Fibroblast of lung (primary cell): ENCODE results near the gene CLEC16A. TPM values are rescaled to one million over a fixed set of nuclear protein-coding genes. Genes with fewer than 3 reads are reported as not detected.

Experiments
- DNase-seq, 2 donors: peaks; one replicate each; pipeline versions ENCODE4 v3.0.0 to v3.0.0-alpha.2; 2010; ENCODE audit warnings: low read depth in 2 of 2
- H2AFZ ChIP-seq: 2 replicates; pipeline ENCODE4 v1.5.1; 2012; ENCODE audit warnings: low read length, control low read depth, inconsistent platforms
- H3K27ac ChIP-seq: 2 replicates; pipeline ENCODE4 v1.5.1; 2011; ENCODE audit warnings: low read length, control low read depth; ENCODE audit not compliant: insufficient read depth
- H3K27me3 ChIP-seq: 2 replicates; pipeline ENCODE4 v1.5.1; 2011; ENCODE audit warnings: mild to moderate bottlenecking, low read length; ENCODE audit not compliant: control insufficient read depth, insufficient read depth
- H3K36me3 ChIP-seq: 2 replicates; pipeline ENCODE4 v1.5.1; 2011; ENCODE audit warnings: low read length; ENCODE audit not compliant: control insufficient read depth, insufficient read depth
- H3K4me1 ChIP-seq: 2 replicates; pipeline ENCODE4 v1.5.1; 2011; ENCODE audit warnings: low read length; ENCODE audit not compliant: control insufficient read depth, insufficient read depth; ENCODE audit errors: extremely low read depth
- H3K4me2 ChIP-seq: 2 replicates; pipeline ENCODE4 v1.5.1; 2011; ENCODE audit warnings: low read length, control low read depth; ENCODE audit not compliant: insufficient read depth; ENCODE audit errors: extremely low read depth
- H3K4me3 ChIP-seq, 4 experiments: fragments of 200-600 bp in 1 of 4; sonication (generic) in 1 of 4; replicated peaks in 1 of 4; 2 replicates each; pipeline ENCODE4 v1.5.1; 2011 to 2016; ENCODE audit warnings: low read length in 4 of 4, low read depth in 3 of 4, mild to moderate bottlenecking in 3 of 4, control low read depth in 2 of 4, inconsistent platforms in 1 of 4, mixed read lengths in 1 of 4; ENCODE audit not compliant: insufficient read depth in 1 of 4; ENCODE audit errors: control extremely low read depth in 1 of 4
- H3K79me2 ChIP-seq: 2 replicates; pipeline ENCODE4 v1.5.1; 2012; ENCODE audit warnings: mild to moderate bottlenecking, low read length, inconsistent platforms; ENCODE audit not compliant: control insufficient read depth, insufficient read depth
- H3K9ac ChIP-seq: 2 replicates; pipeline ENCODE4 v1.5.1; 2011; ENCODE audit warnings: mild to moderate bottlenecking, low read length, control low read depth; ENCODE audit not compliant: insufficient read depth
- H3K9me3 ChIP-seq: 2 replicates; pipeline ENCODE4 v1.5.1; 2012; ENCODE audit warnings: low read depth, low read length; ENCODE audit not compliant: control insufficient read depth, insufficient read depth
- H4K20me1 ChIP-seq: 2 replicates; pipeline ENCODE4 v1.5.1; 2011; ENCODE audit warnings: low read length; ENCODE audit not compliant: control insufficient read depth, insufficient read depth; ENCODE audit errors: extremely low read depth
- EZH2 ChIP-seq: IDR thresholded peaks from 2 replicates; pipeline ENCODE4 v1.5.1; 2012; ENCODE audit warnings: low read length, control low read depth, mild to moderate bottlenecking; ENCODE audit errors: missing control alignments
- polyA plus RNA-seq, 2 donors: library from polyadenylated mRNA; depleted of rRNA in 1 of 2; stranded (reverse) in 1 of 2; unstranded in 1 of 2; fragments of >200 nt; gene quantifications; 2 replicates each; pipeline ENCODE4 v1.2.1, GENCODE V29; 2011 to 2012; ENCODE audit warnings: missing spikeins in 1 of 2
- total RNA-seq: library from RNA; depleted of rRNA; stranded (reverse); fragments of >200 nt; gene quantifications from 2 replicates; pipeline ENCODE4 v1.2.1, GENCODE V29; 2014
- TF ChIP-seq, protein P1 (sequence below), 2 donors: IDR thresholded peaks in 1 of 2; conservative IDR thresholded peaks in 1 of 2; 1 replicate in 1 of 2; 2 replicates in 1 of 2; pipeline ENCODE4 v1.5.1; 2011 to 2012; ENCODE audit warnings: low read length in 2 of 2, control low read depth in 1 of 2, inconsistent platforms in 1 of 2, low read depth in 1 of 2, mild to moderate bottlenecking in 1 of 2

CLEC16A gene
- total and polyA plus RNA-seq, 2 donors (not counting 1 experiment from before 2014, with no cell fraction given) = 9.1 to 22.0 TPM

DNA sequence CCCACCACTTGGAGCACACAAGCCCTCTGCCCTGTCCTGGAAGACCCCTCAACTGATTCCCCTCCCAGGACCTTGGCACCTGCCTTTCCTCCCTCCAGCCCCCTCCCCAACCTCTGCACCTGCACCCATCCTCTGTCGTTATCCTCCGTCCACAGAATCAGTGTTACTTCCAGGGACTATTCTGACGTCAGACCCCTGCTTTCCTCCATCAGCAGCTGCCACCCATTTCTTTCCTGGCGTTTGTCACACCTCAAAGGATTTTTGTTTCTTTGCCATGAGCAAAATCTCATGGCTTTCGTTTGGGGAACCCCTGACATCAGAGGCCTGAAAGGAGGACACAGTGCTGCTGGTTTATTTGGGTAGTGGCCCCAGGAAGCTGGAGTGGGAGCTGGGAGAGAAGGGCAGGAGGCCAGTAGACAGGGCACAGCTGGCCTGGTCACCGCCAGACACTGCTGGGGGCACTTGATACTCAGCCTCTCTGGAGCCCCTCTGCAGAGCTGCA, 243.2 kb downstream of the CLEC16A start:
- TF ChIP-seq, protein P1, sequence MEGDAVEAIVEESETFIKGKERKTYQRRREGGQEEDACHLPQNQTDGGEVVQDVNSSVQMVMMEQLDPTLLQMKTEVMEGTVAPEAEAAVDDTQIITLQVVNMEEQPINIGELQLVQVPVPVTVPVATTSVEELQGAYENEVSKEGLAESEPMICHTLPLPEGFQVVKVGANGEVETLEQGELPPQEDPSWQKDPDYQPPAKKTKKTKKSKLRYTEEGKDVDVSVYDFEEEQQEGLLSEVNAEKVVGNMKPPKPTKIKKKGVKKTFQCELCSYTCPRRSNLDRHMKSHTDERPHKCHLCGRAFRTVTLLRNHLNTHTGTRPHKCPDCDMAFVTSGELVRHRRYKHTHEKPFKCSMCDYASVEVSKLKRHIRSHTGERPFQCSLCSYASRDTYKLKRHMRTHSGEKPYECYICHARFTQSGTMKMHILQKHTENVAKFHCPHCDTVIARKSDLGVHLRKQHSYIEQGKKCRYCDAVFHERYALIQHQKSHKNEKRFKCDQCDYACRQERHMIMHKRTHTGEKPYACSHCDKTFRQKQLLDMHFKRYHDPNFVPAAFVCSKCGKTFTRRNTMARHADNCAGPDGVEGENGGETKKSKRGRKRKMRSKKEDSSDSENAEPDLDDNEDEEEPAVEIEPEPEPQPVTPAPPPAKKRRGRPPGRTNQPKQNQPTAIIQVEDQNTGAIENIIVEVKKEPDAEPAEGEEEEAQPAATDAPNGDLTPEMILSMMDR (conservative IDR thresholded peaks at IDR 0.05 in 1 of 2, IDR thresholded peaks at IDR 0.05 in 1 of 2; ENCODE audit: low read depth in 1 of 2, low read length in 2 of 2) = no peak
- Histone ChIP-seq H3K9ac (no peak overlapping the region), H3K27me3 (no peaks in the 10 kb centered on the region), H3K4me2 (no peak overlapping the region), H4K20me1 (no peaks in the 10 kb centered on the region), H3K4me1 (peaks cover 3% of the 10 kb centered on the region), H2AFZ (no peak overlapping the region), H3K79me2 (no peaks in the 10 kb centered on the region), H3K36me3 (no peaks in the 10 kb centered on the region), H3K27ac (no peak overlapping the region), H3K9me3 (no peaks in the 10 kb centered on the region), H3K4me3 (no peak overlapping the region)
- DNase-seq = peak in 1 of 2 donors; percentile 55

DNA sequence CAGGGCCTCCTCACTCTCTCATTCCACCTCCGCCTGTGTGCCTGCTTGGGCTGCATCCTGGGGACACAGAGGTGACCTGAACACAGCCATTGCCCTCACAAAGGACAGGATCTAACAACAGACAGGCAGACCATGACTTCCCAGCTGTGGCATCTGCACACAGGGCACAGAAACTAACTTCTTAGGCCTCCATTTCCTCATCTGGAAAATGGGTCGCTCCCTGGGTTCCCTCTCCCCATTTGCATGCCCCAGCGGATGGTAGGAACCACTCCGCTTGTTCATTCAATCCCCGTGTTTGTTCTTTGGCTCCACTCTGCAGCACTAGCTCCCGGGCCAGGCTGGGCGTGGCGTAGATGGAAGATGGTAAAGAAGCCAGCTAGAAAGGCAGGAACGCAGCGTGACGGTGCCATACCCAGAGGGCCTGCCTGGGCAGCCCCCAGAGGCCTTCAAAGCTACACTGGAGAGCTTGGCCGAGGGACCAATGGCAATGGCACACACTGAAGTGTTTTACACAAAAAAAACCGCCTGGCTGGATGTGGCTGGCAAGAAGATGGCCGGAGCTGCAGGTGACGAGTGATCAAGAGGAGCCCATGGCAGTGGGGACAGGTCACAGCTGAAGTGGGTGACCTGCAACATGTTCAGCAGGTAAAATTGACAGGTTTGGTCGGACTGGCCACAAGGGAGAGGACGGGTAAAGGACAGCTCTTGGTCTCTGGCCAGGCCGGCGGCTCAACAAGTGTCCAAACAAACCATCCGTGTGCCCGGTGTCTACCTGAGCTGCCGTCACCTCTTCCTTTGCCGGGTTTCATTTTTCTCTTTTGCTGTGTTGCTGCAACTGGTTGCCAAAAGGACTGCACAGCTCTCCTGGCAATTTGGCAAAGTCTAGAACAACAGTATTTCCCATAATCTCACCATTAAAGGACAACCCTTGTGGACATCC, 244.7 kb downstream of the CLEC16A start:
- no peak for DNase-seq
- H3K9me3 ChIP-seq = no peaks in the 10 kb centered on the region
- TF ChIP-seq, protein P1 (conservative IDR thresholded peaks at IDR 0.05 in 1 of 2, IDR thresholded peaks at IDR 0.05 in 1 of 2; ENCODE audit: low read depth in 1 of 2, low read length in 2 of 2) = no peak
- no peak for TF ChIP-seq EZH2

DNA sequence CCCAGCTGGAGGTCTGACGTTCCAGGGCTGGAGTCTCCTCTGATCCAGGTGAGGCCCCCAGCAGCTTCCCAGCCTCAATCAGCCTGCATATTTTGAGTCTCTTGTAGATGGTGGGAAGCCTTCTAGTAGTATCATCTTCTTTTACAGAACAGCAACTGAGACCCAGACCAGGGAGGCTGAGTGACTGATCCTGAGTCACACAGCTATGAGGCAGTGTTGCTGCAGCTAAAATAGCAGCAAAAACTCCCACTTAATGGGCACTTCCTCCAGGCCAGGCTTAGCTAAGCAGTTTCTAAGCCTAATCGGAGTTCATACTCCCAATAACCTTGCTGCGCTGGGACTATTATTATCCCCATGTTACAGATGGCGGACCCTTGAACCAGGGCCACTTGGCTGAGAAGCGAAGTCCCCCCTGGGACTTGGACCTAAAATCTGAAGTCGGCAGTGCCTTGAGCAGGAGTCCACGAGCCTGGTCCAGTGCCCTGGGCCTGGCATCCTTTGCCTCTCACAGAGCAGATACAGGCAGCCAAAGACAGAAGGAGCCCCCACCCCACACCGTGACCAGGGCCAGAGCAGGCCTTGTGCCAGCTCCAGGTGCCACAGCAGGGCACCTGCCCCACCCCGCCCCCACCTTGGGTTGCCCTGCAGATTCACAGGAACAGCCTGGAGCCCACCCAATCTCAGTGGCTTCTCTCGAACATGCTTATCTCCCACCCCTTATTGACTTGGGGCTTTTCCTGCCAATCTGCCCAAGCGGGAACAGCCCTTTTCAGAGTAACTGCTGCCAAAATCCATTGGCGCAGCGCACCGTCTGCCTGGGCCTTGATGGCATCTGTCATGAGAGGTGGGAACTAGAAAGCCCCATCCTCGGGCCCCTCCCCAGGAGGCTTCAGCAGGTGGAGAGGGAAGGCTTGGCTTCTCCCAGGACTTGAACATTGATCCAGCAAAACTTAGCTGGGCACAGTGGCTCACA, 246.5 kb downstream of the CLEC16A start:
- no peak overlapping the region for H3K4me3 ChIP-seq
- no peak overlapping the region for H3K27ac ChIP-seq
- no peaks in the 10 kb centered on the region for H4K20me1 ChIP-seq
- TF ChIP-seq, protein P1 (conservative IDR thresholded peaks at IDR 0.05 in 1 of 2, IDR thresholded peaks at IDR 0.05 in 1 of 2; ENCODE audit: low read depth in 1 of 2, low read length in 2 of 2) = no peak
- no peak for TF ChIP-seq EZH2
- H2AFZ ChIP-seq = no peak overlapping the region
- DNase-seq = peak in 1 of 2 donors; percentile 38
- no peak overlapping the region for H3K9ac ChIP-seq
- H3K4me1 ChIP-seq = peaks cover 3% of the 10 kb centered on the region
- no peak overlapping the region for H3K4me2 ChIP-seq
- H3K79me2 ChIP-seq = no peaks in the 10 kb centered on the region
- no peaks in the 10 kb centered on the region for H3K27me3 ChIP-seq
- no peaks in the 10 kb centered on the region for H3K36me3 ChIP-seq
- no peaks in the 10 kb centered on the region for H3K9me3 ChIP-seq

More for the DNA sequence above, 244.7 kb downstream of the CLEC16A start:
- Histone ChIP-seq H3K9ac (no peak overlapping the region), H3K4me3 (no peak overlapping the region), H3K27ac (no peak overlapping the region), H3K4me1 (peaks cover 3% of the 10 kb centered on the region), H2AFZ (no peak overlapping the region), H3K4me2 (no peak overlapping the region), H3K79me2 (no peaks in the 10 kb centered on the region), H3K27me3 (no peaks in the 10 kb centered on the region), H3K36me3 (no peaks in the 10 kb centered on the region), H4K20me1 (no peaks in the 10 kb centered on the region)
